ENCODE measurements around the gene KIF1A. TPM values are rescaled to one million over a fixed set of nuclear protein-coding genes. Genes with fewer than 3 reads are reported as not detected.

Gene KIF1A
- total and polyA plus RNA-seq, 2 donors, result 1.2 to 5.2 TPM

DNA sequence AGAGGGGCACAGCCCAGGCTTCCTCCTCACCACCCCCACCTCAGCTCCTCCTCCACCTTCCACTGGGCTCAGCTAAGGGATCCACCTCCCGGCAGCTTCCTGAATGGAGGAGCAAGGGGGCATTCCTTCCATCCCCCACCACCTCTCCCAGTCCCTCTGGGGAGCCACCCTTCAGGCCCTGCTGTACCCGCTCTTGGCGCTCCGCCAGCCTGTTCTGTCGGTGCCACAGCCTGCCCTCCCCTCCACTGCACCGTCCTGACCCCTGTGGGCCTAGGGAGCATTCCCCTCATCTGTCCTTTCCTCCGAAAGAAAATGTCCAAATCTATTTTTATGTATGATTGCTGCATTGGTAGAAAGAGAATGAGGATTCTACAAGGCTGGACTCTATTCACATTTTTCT lies 59.9 kb downstream of the KIF1A start:
- H3K4me1 ChIP-seq (ENCODE audit: insufficient read depth), result no peaks in the 10 kb centered on the region
- 67% methylated on average over 7 of the region's 7 CpGs for WGBS
- no peak overlapping the region for H3K27ac ChIP-seq (ENCODE audit: low read depth)
- H3K4me3 ChIP-seq (ENCODE audit: low read depth, low read length), result no peak overlapping the region
- no peaks in the 10 kb centered on the region for H3K36me3 ChIP-seq (ENCODE audit: insufficient read depth)
- DNase-seq (ENCODE audit: extremely low spot score), result no peak

DNA sequence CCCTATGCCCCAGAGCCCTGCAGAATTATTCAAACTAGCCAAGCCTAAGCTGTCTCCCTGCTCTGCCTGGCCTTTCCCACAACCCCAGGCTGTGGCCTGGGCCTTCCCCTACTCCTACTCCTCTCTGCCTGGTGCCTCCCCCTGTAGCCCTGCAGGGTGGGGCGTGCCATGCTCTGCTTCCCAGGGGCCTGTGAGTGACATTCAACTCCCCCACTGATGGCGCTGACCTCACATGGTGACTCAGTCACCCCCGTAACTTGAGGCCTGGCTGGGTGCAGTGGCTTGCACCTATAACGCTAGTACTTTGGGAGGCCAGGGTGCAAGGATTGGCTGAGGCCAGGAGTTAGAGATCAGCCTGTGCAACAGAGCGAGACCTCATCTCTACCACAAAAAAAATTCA lies 60.6 kb downstream of the KIF1A start:
- Histone ChIP-seq H3K4me3 (ENCODE audit: low read depth, low read length) (no peak overlapping the region), H3K36me3 (ENCODE audit: insufficient read depth) (no peaks in the 10 kb centered on the region), H3K4me1 (ENCODE audit: insufficient read depth) (no peaks in the 10 kb centered on the region), H3K27ac (ENCODE audit: low read depth) (no peak overlapping the region)
- 85% methylated on average over 5 of the region's 5 CpGs for WGBS
- DNase-seq (ENCODE audit: extremely low spot score), result no peak

DNA sequence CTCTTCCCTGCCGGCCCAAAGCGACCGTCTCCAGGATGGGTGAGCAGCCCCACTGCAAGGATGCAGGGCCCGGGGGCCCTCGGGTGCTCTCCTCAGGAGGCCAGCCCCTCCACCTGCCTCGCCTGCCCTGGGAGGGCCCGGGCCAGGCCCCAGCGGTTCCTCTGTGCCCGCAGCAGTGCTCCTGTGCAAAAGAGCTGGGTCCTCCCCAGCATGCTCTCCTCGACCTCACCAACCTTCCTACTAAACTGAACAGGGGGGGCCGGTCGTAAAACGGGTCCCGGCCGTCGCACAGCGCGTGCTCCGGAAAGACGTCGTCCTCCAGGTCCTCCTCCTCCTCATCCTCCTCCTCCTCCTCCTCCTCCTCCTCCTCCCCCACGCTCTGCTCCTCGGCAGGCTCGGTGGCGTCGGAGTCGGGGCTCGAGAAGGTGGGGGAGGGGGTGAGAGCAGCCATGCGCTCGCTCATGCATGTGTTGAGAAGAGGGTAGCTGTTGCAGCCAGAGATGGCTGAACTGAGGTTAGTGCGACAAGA lies 62.9 kb downstream of the KIF1A start:
- Histone ChIP-seq H3K4me1 (ENCODE audit: insufficient read depth) (no peaks in the 10 kb centered on the region), H3K36me3 (ENCODE audit: insufficient read depth) (no peaks in the 10 kb centered on the region), H3K4me3 (ENCODE audit: low read depth, low read length) (no peak overlapping the region), H3K27ac (ENCODE audit: low read depth) (no peak overlapping the region)
- WGBS, result 57% methylated on average over 31 of the region's 31 CpGs
- no peak for DNase-seq (ENCODE audit: extremely low spot score)

DNA sequence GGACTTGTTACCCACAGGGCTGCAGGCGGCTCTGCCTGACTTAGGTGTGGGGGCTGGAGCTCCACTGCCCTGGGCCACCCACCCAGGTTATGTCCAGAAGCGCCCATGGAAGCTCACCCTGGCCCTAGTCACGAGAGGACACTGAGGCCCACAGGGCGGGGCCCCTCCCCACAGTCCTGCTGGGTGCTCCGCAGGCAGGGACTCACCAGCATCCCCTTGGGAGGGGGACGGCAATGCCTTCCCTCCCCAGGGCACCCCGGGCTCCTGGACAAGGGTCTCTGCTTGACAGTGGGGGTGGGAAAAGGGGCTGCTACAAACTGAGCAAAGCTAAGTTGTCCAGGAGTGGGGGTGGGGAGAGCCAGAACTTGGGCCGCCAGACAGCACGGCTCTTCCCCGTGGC lies 67.8 kb downstream of the KIF1A start:
- no peak overlapping the region for H3K4me3 ChIP-seq (ENCODE audit: low read depth, low read length)
- no peak overlapping the region for H3K27ac ChIP-seq (ENCODE audit: low read depth)
- no peaks in the 10 kb centered on the region for H3K4me1 ChIP-seq (ENCODE audit: insufficient read depth)
- DNase-seq (ENCODE audit: extremely low spot score), result no peak
- WGBS, result 80% methylated on average over 10 of the region's 10 CpGs
- H3K36me3 ChIP-seq (ENCODE audit: insufficient read depth), result no peaks in the 10 kb centered on the region

- WGBS, result 92% methylated on average over 22 of the region's 22 CpGs
- DNase-seq (ENCODE audit: extremely low spot score), result no peak
- Histone ChIP-seq H3K4me1 (ENCODE audit: insufficient read depth) (no peaks in the 10 kb centered on the region), H3K27ac (ENCODE audit: low read depth) (no peak overlapping the region), H3K36me3 (ENCODE audit: insufficient read depth) (no peaks in the 10 kb centered on the region), H3K4me3 (ENCODE audit: low read depth, low read length) (no peak overlapping the region)
Observed at GRCh38 chr2:240750409-240750808, 69.6 kb downstream of the KIF1A start.

DNA sequence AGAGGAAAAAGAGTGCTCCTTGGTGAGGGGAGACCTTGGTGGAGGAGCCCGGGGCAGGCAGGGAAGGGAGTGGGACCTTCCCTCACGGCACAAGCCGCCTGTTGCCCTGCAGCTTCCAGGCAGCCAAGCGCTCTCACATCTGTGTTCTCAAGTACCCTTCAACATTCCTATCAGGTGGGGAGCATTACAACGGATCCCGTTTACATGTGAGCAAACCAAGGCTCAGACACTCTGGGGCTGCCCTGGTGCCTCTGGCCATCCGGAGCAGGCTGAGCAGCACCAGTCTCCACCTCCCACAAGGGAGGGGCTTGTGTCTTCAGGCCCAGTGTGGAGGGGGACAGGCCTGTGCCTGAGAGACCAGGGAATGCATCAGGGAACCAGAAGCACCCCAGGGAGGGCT lies 70.5 kb downstream of the KIF1A start:
- Histone ChIP-seq H3K4me3 (ENCODE audit: low read depth, low read length) (no peak overlapping the region), H3K27ac (ENCODE audit: low read depth) (no peak overlapping the region), H3K4me1 (ENCODE audit: insufficient read depth) (no peaks in the 10 kb centered on the region), H3K36me3 (ENCODE audit: insufficient read depth) (no peaks in the 10 kb centered on the region)
- DNase-seq (ENCODE audit: extremely low spot score), result no peak
- WGBS, result 61% methylated on average over 7 of the region's 7 CpGs

GRCh38 chr2:240747256-240747655 lies 72.8 kb downstream of the KIF1A start:
- Histone ChIP-seq H3K27ac (ENCODE audit: low read depth) (no peak overlapping the region), H3K36me3 (ENCODE audit: insufficient read depth) (no peaks in the 10 kb centered on the region), H3K4me3 (ENCODE audit: low read depth, low read length) (no peak overlapping the region), H3K4me1 (ENCODE audit: insufficient read depth) (no peaks in the 10 kb centered on the region)
- no peak for DNase-seq (ENCODE audit: extremely low spot score)
- 93% methylated on average over 11 of the region's 11 CpGs for WGBS

DNA sequence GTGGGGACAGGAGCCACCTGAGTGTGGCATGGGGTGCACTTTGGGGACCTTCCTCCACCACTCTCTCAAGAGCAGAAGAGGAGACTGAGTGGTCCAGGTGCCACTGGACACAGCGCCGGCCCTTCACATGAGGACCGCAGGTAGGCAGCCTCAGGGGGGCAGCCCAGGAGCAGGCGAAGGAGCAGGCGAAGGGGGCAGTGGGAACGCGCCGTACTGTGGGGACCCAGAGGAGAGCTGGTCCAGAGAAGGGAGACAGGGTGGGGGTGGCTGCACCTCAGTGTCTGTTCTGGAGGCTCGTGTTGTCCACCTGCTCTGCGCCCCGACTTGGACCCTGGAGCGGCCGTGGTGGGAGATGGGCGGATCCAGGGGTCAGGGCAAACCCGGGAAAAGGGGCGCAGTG lies 73.3 kb downstream of the KIF1A start:
- WGBS, result 94% methylated on average over 16 of the region's 16 CpGs

DNA sequence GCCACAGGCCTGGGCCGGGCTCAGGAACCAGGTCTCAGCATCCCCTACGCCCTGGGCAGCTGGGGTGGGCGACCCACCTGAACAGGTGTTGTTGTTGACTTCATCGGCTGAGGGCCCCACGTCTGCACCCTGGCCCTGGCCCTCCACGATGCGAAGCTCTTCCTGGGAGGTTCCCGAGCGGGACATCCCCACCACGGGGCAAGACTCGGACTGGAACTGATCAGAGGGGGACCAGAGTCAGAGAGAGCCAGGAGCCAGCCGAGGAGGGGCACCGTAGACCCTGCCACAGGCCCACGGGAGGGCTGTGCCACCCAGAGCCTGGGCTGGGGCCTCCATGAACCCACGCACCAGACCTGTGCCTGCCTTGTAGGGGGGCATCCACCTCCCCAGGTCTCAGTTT lies 74.1 kb downstream of the KIF1A start:
- 91% methylated on average over 15 of the region's 15 CpGs for WGBS
- Histone ChIP-seq H3K27ac (ENCODE audit: low read depth) (no peak overlapping the region), H3K4me1 (ENCODE audit: insufficient read depth) (no peaks in the 10 kb centered on the region), H3K36me3 (ENCODE audit: insufficient read depth) (no peaks in the 10 kb centered on the region), H3K4me3 (ENCODE audit: low read depth, low read length) (no peak overlapping the region)
- DNase-seq (ENCODE audit: extremely low spot score), result no peak

More for the DNA sequence above, 73.3 kb downstream of the KIF1A start:
- Histone ChIP-seq H3K27ac (ENCODE audit: low read depth) (no peak overlapping the region), H3K4me1 (ENCODE audit: insufficient read depth) (no peaks in the 10 kb centered on the region), H3K4me3 (ENCODE audit: low read depth, low read length) (no peak overlapping the region), H3K36me3 (ENCODE audit: insufficient read depth) (no peaks in the 10 kb centered on the region)
- DNase-seq (ENCODE audit: extremely low spot score), result no peak

- Histone ChIP-seq H3K4me3 (ENCODE audit: low read depth, low read length) (no peak overlapping the region), H3K36me3 (ENCODE audit: insufficient read depth) (no peaks in the 10 kb centered on the region), H3K4me1 (ENCODE audit: insufficient read depth) (no peaks in the 10 kb centered on the region), H3K27ac (ENCODE audit: low read depth) (no peak overlapping the region)
- 96% methylated on average over 15 of the region's 15 CpGs for WGBS
- DNase-seq (ENCODE audit: extremely low spot score), result no peak
Observed at GRCh38 chr2:240745456-240745855, 74.6 kb downstream of the KIF1A start.

DNA sequence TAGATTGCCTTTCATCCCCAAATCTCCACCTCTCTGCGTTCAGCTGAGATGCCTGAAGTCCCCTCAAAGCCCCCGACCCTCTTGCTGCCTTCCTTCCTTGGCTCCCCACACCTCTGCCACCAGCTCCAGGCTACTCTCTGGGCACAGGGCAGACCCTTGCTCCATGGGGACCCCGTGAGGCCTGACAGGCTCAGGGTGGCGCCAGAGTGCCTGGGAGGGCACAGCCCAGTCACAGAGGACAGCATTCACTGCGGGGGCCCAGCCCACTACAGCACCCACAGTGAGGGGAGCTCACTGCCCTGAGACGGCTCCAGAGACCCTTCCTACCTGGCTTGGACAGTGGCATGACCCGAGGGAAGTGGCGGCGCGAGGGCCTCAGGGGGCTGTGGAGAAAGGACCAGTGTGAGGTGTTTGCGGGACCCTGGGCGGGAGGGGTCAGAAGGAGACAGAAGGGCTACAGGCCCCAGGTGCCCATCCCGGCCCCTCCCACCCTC lies 77.4 kb downstream of the KIF1A start:
- Histone ChIP-seq H3K27ac (ENCODE audit: low read depth) (no peak overlapping the region), H3K36me3 (ENCODE audit: insufficient read depth) (no peaks in the 10 kb centered on the region), H3K4me3 (ENCODE audit: low read depth, low read length) (no peak overlapping the region), H3K4me1 (ENCODE audit: insufficient read depth) (no peaks in the 10 kb centered on the region)
- WGBS, result 86% methylated on average over 13 of the region's 13 CpGs
- no peak for DNase-seq (ENCODE audit: extremely low spot score)

GRCh38 chr2:240741091-240741490 lies 78.9 kb downstream of the KIF1A start:
- Histone ChIP-seq H3K36me3 (ENCODE audit: insufficient read depth) (no peaks in the 10 kb centered on the region), H3K27ac (ENCODE audit: low read depth) (no peak overlapping the region), H3K4me1 (ENCODE audit: insufficient read depth) (no peaks in the 10 kb centered on the region), H3K4me3 (ENCODE audit: low read depth, low read length) (no peak overlapping the region)
- DNase-seq (ENCODE audit: extremely low spot score), result no peak
- WGBS, result 82% methylated on average over 18 of the region's 18 CpGs

DNA sequence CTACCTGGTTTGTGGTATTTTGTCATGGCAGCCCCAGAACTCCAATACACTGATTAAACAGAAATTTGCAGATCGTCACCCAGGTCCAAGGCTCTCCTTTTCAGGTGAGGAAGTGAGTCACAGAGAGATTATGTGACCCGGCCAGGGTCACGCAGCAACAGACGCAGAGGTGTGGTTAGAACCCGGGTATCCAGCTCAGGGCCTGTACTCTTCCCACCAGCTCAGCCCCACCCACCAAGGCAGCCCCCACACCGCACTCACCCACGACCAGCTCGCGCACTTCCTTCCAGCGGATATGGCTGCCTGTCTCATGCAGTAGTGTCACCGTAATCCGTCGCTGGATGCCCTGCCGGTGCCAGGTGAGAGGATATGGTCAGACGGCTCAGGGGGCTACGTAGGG lies 80.2 kb downstream of the KIF1A start:
- Histone ChIP-seq H3K27ac (ENCODE audit: low read depth) (no peak overlapping the region), H3K36me3 (ENCODE audit: insufficient read depth) (no peaks in the 10 kb centered on the region), H3K4me3 (ENCODE audit: low read depth, low read length) (no peak overlapping the region), H3K4me1 (ENCODE audit: insufficient read depth) (no peaks in the 10 kb centered on the region)
- WGBS, result 84% methylated on average over 16 of the region's 16 CpGs
- DNase-seq (ENCODE audit: extremely low spot score), result no peak

GRCh38 chr2:240737958-240738357 lies 82.1 kb downstream of the KIF1A start:
- H3K4me3 ChIP-seq (ENCODE audit: low read depth, low read length), result no peak overlapping the region
- H3K4me1 ChIP-seq (ENCODE audit: insufficient read depth), result no peaks in the 10 kb centered on the region
- no peak for DNase-seq (ENCODE audit: extremely low spot score)
- 69% methylated on average over 7 of the region's 7 CpGs for WGBS
- no peak overlapping the region for H3K27ac ChIP-seq (ENCODE audit: low read depth)
- H3K36me3 ChIP-seq (ENCODE audit: insufficient read depth), result no peaks in the 10 kb centered on the region

GRCh38 chr2:240737512-240737911 lies 82.5 kb downstream of the KIF1A start:
- Histone ChIP-seq H3K4me1 (ENCODE audit: insufficient read depth) (no peaks in the 10 kb centered on the region), H3K4me3 (ENCODE audit: low read depth, low read length) (no peak overlapping the region), H3K27ac (ENCODE audit: low read depth) (no peak overlapping the region), H3K36me3 (ENCODE audit: insufficient read depth) (no peaks in the 10 kb centered on the region)
- 27% methylated on average over 5 of the region's 5 CpGs for WGBS
- no peak for DNase-seq (ENCODE audit: extremely low spot score)

All from urinary bladder (tissue), 4 donors.